Karpas-422 (cell line): ENCODE measurements around the gene KRTAP2-4. TPM values are rescaled to one million over a fixed set of nuclear protein-coding genes. Genes with fewer than 3 reads are reported as not detected.
A peak's percentile ranks its signal among the peaks of the same experiment; 100 is the strongest.
"Not testable (repeated sequence)": the region's sequence is repeated elsewhere in the genome, so short reads cannot be mapped to it uniquely, and the experiment has no call there.

Source experiments
- DNase-seq: peaks from one replicate; pipeline ENCODE4 v3.0.0-alpha.2; 2015
- H2AFZ ChIP-seq: fragments of 200-600 bp; sonication (generic); 2 replicates; pipeline ENCODE4 v1.6.1; 2014; ENCODE audit warnings: antibody characterized with exemption, low read length, mixed read lengths
- H3K27ac ChIP-seq: fragments of 200-600 bp; sonication (generic); 2 replicates; pipeline ENCODE4 v1.5.1; 2014; ENCODE audit warnings: mild to moderate bottlenecking, low read length, moderate library complexity
- H3K27me3 ChIP-seq: fragments of 200-600 bp; sonication (generic); 2 replicates; pipeline ENCODE4 v1.6.1; 2014; ENCODE audit warnings: low read length, mixed read lengths
- H3K36me3 ChIP-seq: fragments of 200-600 bp; sonication (generic); 2 replicates; pipeline ENCODE4 v1.6.1; 2014; ENCODE audit warnings: low read length, mixed read lengths; ENCODE audit not compliant: insufficient read depth
- H3K4me1 ChIP-seq: fragments of 200-600 bp; sonication (generic); 2 replicates; pipeline ENCODE4 v1.6.1; 2014; ENCODE audit warnings: mild to moderate bottlenecking, low read length, mixed read lengths
- H3K4me2 ChIP-seq: fragments of 200-600 bp; sonication (generic); 2 replicates; pipeline ENCODE4 v1.6.1; 2014; ENCODE audit warnings: low read length, low read depth, mild to moderate bottlenecking; ENCODE audit not compliant: poor library complexity, severe bottlenecking
- H3K4me3 ChIP-seq: fragments of 200-600 bp; sonication (generic); 2 replicates; pipeline ENCODE4 v1.5.1; 2014; ENCODE audit warnings: mild to moderate bottlenecking, antibody characterized with exemption, low read length, mixed read lengths
- H3K79me2 ChIP-seq: fragments of 200-600 bp; sonication (generic); 2 replicates; pipeline ENCODE4 v1.6.1; 2014; ENCODE audit warnings: mild to moderate bottlenecking, low read length, mixed read lengths
- H3K9ac ChIP-seq: fragments of 200-600 bp; sonication (generic); 2 replicates; pipeline ENCODE4 v1.6.0; 2014; ENCODE audit warnings: low read length
- H3K9me2 ChIP-seq: fragments of 200-600 bp; sonication (generic), shearing (Covaris generic); replicated peaks from 2 replicates; pipeline ENCODE4 v1.6.0; 2014; ENCODE audit warnings: mild to moderate bottlenecking, low read length, moderate library complexity; ENCODE audit not compliant: insufficient read depth
- H3K9me3 ChIP-seq: fragments of 300-700, 200-600 bp; sonication (generic); 2 replicates; pipeline ENCODE4 v1.6.1; 2014; ENCODE audit warnings: low read length, mixed read lengths
- H4K20me1 ChIP-seq: fragments of 200-600 bp; sonication (generic); 2 replicates; pipeline ENCODE4 v1.6.1; 2014; ENCODE audit warnings: mild to moderate bottlenecking, antibody characterized with exemption, low read length, low read depth; ENCODE audit not compliant: insufficient read depth
- total RNA-seq: library from RNA; depleted of rRNA; stranded (reverse); fragments of >200 nt; shearing (Covaris generic); gene quantifications from 2 replicates; pipeline ENCODE4 v1.2.3, GENCODE V29; 2014; ENCODE audit warnings: low replicate concordance

The KRTAP2-4 gene
- total RNA-seq, 1 experiment from 2014 or later: not detected

DNA sequence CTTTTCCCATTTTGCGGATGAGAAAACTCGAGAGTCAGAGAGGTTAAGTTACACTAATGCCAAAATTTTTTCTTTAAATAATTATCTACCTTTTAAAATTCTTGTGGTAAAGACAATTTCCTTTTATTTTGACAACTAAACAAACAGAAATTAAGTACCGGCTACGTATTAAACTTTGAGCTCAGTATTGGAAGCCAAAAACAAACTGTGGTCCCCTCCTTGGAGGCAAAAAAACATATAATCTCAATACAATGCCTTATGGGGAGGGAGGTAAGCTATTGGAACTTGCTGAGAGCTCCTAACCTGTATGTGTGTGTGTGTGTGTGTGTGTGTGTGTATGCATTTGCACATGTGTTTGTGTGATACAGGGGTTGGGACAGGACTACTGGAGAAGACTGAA, 2.2 kb downstream of the KRTAP2-4 start:
- Histone ChIP-seq H3K27ac (no peak overlapping the region), H3K9me3 (no peaks in the 10 kb centered on the region), H3K4me2 (no peak overlapping the region), H3K36me3 (no peaks in the 10 kb centered on the region), H3K4me1 (no peaks in the 10 kb centered on the region), H3K4me3 (no peak overlapping the region), H3K79me2 (no peaks in the 10 kb centered on the region), H2AFZ (no peak overlapping the region), H3K9ac (no peak overlapping the region), H4K20me1 (no peaks in the 10 kb centered on the region), H3K27me3 (no peaks in the 10 kb centered on the region), H3K9me2 (no peaks in the 10 kb centered on the region)
- no peak for DNase-seq

DNA sequence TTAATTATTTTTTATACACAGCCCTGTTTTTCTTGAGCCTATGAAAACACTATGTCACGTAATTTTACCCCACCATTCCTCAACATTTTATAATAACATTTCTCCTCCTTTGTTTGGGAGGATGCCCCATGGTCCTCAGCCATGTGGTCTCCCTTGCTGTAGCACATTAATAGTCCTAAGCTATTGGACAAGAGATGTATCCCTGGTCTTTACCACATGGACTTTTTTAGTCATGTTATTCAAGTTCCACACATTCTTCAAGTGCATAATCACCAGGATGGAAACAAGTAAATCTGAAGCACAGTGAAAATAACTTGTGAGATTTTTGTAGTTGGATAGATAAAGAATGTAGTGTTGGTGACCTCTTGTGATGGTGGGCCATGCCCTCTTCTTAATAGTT, 3.7 kb downstream of the KRTAP2-4 start:
- Histone ChIP-seq H3K36me3 (no peaks in the 10 kb centered on the region), H3K27me3 (no peaks in the 10 kb centered on the region), H3K4me3 (no peak overlapping the region), H3K9me3 (no peaks in the 10 kb centered on the region), H3K4me1 (no peaks in the 10 kb centered on the region), H4K20me1 (no peaks in the 10 kb centered on the region), H3K9ac (no peak overlapping the region), H3K4me2 (no peak overlapping the region), H2AFZ (no peak overlapping the region), H3K9me2 (no peaks in the 10 kb centered on the region), H3K79me2 (no peaks in the 10 kb centered on the region), H3K27ac (no peak overlapping the region)
- DNase-seq: no peak

DNA sequence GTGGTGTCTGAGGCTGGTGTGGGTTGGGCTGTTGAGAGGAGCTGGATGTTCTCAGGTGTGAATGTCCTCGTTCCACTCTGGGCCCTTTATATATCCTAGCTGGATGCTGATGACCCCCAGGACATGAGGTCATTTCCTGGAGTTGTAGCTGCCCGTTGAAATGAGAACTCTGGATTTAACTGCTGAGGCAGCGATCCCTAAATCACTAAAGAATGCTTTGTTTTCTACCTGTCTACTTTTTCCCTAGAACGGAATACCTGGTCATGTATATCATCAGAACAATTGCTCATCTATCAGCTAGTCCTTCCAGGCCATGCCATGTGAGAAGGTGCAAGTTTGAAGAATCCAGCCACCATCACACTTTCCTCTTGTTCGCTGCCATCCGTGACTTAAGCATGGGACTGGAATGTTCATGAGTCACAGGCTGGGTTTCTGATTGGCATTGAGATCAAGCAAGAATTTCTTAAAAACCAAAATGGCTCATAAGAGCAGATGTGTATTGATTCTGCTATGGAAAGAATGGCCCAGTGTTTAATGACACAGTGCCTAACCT, 5.6 kb downstream of the KRTAP2-4 start, which contains the start of gene KRTAP2-3:
TSS of gene KRTAP2-3 (minus strand) at position 63 of the 553 bp plus-strand sequence. CDS start 64 bp downstream, outside the sequence.
- no peaks in the 10 kb centered on the region for H3K36me3 ChIP-seq
- no peaks in the 10 kb centered on the region for H4K20me1 ChIP-seq
- H3K9ac ChIP-seq: no peak within 1 kb of the TSS
- peak; percentile 14 for DNase-seq
- no peaks in the 10 kb centered on the region for H3K27me3 ChIP-seq
- H3K4me1 ChIP-seq: no peaks in the 10 kb centered on the region
- H3K4me2 ChIP-seq: no peak within 1 kb of the TSS
- H3K9me2 ChIP-seq: no peaks in the 10 kb centered on the region
- H3K79me2 ChIP-seq: no peaks in the 10 kb centered on the region
- no peak within 1 kb of the TSS for H3K4me3 ChIP-seq
- no peak within 1 kb of the TSS for H2AFZ ChIP-seq
- no peak within 1 kb of the TSS for H3K27ac ChIP-seq
- no peaks in the 10 kb centered on the region for H3K9me3 ChIP-seq

DNA sequence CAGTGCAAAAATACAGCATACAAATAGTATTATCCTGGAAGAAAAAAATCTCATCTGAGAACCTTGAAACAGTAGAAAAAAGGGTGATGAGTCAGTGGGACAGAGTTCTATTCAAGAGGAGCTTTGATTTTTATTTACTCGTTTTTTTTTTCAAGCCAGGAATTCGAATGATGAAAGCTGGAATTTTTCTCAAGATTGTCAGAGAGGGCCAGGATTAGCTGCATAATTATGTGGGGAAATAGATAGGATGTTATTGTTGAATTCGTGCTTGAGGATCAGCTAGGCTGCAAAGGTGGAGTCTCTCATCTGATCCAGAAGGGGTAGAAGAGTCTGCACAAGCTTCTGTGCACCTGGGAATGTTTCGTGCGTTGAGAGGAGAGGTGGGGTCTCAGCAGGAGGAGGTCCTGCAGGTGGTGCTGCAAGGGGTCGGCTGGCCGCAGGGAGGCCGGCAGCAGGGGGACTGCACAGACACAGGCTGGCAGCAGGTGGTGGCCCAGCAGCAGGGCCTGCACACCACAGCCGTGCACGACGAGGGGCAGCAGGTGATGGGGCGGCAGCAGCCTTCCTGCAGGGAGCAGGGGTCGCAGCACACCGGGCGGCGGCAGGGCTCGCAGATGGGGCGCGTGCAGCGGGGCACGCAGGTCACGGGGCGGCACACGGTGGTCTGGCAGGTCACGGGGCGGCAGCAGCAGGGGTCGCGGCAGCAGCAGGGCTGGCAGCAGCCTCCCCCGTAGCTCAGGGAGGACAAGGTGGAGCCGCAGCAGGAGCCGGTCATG, 6.2 kb downstream of the KRTAP2-4 start:
- H3K27me3 ChIP-seq, H3K4me1 ChIP-seq, H3K27ac ChIP-seq, H4K20me1 ChIP-seq, H3K4me3 ChIP-seq, H3K9me2 ChIP-seq, H3K4me2 ChIP-seq, H3K9me3 ChIP-seq, H3K9ac ChIP-seq, H3K36me3 ChIP-seq, H2AFZ ChIP-seq, H3K79me2 ChIP-seq: not testable (repeated sequence)
- DNase-seq: peak; percentile 26

DNA sequence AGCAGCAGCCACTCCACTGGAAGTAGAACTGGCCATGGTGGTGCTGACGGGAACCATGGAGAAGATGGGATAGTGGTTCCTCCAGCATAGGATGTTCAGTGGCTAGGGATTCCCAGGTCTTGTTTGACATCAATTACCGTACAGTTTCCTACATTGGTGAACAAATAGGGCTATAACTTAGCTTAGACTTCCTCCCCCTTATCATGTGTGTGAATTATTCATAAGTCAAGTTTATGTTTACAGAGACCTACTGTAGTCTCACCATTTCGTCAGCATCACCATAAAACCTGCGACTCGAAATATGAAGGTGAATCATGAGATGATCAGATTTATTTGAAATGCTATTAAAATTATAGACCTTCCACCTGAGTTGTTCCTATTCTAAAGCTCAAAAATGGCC, 6.9 kb downstream of the KRTAP2-4 start:
- Histone ChIP-seq H3K27ac (no peak overlapping the region), H2AFZ (no peak overlapping the region), H3K79me2 (no peaks in the 10 kb centered on the region), H3K9me2 (no peaks in the 10 kb centered on the region), H3K4me2 (no peak overlapping the region), H3K4me1 (no peaks in the 10 kb centered on the region), H3K9me3 (no peaks in the 10 kb centered on the region), H4K20me1 (no peaks in the 10 kb centered on the region), H3K4me3 (no peak overlapping the region), H3K36me3 (no peaks in the 10 kb centered on the region), H3K9ac (no peak overlapping the region), H3K27me3 (no peaks in the 10 kb centered on the region)
- no peak for DNase-seq

DNA sequence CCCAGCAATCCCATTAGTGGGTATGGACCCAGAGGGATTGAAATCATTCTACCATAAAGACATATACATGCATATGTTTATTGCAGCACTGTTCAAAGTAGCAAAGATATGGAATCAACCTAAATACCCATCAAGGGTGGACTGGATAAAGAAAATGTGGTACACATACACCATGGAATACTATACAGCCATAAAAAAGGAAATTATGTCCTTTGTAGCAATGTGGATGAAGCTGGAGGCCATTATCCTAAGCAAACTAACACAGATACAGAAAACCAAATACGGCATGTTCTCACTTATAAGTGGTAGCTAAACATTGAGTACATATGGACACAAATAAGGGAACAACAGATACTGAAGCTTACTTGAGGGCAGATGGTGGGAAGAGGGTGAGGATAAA, 8.1 kb downstream of the KRTAP2-4 start:
- H3K9me2 ChIP-seq: no peaks in the 10 kb centered on the region
- H3K4me1 ChIP-seq: no peaks in the 10 kb centered on the region
- H3K9me3 ChIP-seq: no peaks in the 10 kb centered on the region
- peak; percentile 22 for DNase-seq
- no peaks in the 10 kb centered on the region for H3K36me3 ChIP-seq
- no peak overlapping the region for H3K4me3 ChIP-seq
- H2AFZ ChIP-seq: no peak overlapping the region
- no peaks in the 10 kb centered on the region for H3K79me2 ChIP-seq
- no peaks in the 10 kb centered on the region for H4K20me1 ChIP-seq
- H3K4me2 ChIP-seq: no peak overlapping the region
- no peaks in the 10 kb centered on the region for H3K27me3 ChIP-seq
- H3K9ac ChIP-seq: no peak overlapping the region
- no peak overlapping the region for H3K27ac ChIP-seq

DNA sequence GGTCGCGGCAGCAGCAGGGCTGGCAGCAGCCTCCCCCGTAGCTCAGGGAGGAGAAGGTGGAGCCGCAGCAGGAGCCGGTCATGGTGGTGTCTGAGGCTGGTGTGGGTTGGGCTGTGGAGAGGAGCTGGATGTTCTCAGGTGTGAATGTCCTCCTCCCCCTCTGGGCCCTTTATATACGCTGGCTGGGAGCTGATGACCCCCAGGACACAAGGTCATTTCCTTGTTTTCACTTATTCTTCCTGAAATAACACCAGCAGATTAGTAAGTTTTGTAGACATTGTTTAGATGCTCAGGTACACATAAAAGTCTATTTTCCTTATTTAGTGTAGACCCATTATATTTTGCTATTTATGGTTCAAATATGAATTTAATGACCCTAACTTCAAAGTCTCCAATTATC, 10.5 kb downstream of the KRTAP2-4 start, which contains the start of gene KRTAP2-2:
TSS of gene KRTAP2-2 (minus strand) at position 101 of the 400 bp plus-strand sequence. CDS start at position 82, 19 bp downstream.
- not testable (repeated sequence) for DNase-seq, H3K27me3 ChIP-seq, H3K36me3 ChIP-seq, H2AFZ ChIP-seq, H4K20me1 ChIP-seq, H3K4me3 ChIP-seq, H3K9me3 ChIP-seq, H3K27ac ChIP-seq, H3K9me2 ChIP-seq, H3K79me2 ChIP-seq, H3K4me1 ChIP-seq, H3K4me2 ChIP-seq, H3K9ac ChIP-seq

DNA sequence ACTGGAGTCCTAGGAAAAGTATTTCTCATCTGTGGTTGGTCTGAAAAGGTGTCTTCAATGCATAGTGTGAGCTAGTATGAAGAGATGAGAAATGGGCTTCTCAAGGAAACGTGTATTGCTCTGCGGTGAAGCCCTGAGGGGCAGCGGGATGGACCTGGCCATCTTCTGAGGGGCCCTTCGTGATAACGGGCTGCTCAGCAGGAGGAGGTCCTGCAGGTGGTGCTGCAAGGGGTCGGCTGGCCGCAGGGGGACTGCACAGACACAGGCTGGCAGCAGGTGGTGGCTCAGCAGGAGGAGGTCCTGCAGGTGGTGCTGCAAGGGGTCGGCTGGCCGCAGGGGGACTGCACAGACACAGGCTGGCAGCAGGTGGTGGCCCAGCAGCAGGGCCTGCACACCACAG, 11.1 kb downstream of the KRTAP2-4 start:
- H4K20me1 ChIP-seq, H3K27me3 ChIP-seq, H3K4me1 ChIP-seq, H3K9ac ChIP-seq, H2AFZ ChIP-seq, H3K36me3 ChIP-seq, DNase-seq, H3K27ac ChIP-seq, H3K4me2 ChIP-seq, H3K9me3 ChIP-seq, H3K4me3 ChIP-seq, H3K9me2 ChIP-seq, H3K79me2 ChIP-seq: not testable (repeated sequence)
